Measurements from ENCODE around the gene FRS3.

GRCh38 chr6:41730531-41731436, 48.9 kb downstream of the FRS3 start:
- no peak for TF ChIP-seq POLR2AphosphoS5 (IDR thresholded peaks at IDR 0.05; ENCODE audit: low read depth, low read length)
- TF ChIP-seq POLR2A (IDR thresholded peaks at IDR 0.05; ENCODE audit: low read depth, low read length): no peak

Data from GM12891 (cell line).